Astrocyte of the spinal cord (primary cell): ENCODE measurements around the gene SNAP25.

Experiments used
- DNase-seq: peaks from one replicate; pipeline ENCODE4 v3.0.0; 2011; ENCODE audit warnings: low read depth, low spot score
- H3K4me3 ChIP-seq: 2 replicates; pipeline ENCODE4 v1.5.1; 2011; ENCODE audit warnings: low read depth, mild to moderate bottlenecking, low read length, moderate library complexity
- in situ Hi-C: cut with HindIII; loops from 2 replicates; pipeline ENCODE4 v1.10.0; 2017; ENCODE audit warnings: low sequenced_read_pairs
- TF ChIP-seq, protein P1 (sequence below): IDR thresholded peaks from 2 replicates; pipeline ENCODE4 v1.5.1; 2012; ENCODE audit warnings: low read depth, mild to moderate bottlenecking, low read length, inconsistent platforms

The SNAP25 gene

GRCh38 chr20:10218536-10219451 lies at the start of gene SNAP25:
SNAP25 (plus strand) TSS chr20:10218830; CDS start chr20:10275492, 56,662 bp downstream.
- TF ChIP-seq, protein P1, sequence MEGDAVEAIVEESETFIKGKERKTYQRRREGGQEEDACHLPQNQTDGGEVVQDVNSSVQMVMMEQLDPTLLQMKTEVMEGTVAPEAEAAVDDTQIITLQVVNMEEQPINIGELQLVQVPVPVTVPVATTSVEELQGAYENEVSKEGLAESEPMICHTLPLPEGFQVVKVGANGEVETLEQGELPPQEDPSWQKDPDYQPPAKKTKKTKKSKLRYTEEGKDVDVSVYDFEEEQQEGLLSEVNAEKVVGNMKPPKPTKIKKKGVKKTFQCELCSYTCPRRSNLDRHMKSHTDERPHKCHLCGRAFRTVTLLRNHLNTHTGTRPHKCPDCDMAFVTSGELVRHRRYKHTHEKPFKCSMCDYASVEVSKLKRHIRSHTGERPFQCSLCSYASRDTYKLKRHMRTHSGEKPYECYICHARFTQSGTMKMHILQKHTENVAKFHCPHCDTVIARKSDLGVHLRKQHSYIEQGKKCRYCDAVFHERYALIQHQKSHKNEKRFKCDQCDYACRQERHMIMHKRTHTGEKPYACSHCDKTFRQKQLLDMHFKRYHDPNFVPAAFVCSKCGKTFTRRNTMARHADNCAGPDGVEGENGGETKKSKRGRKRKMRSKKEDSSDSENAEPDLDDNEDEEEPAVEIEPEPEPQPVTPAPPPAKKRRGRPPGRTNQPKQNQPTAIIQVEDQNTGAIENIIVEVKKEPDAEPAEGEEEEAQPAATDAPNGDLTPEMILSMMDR = no peak
- DNase-seq = peak; percentile 91
- in situ Hi-C loops = no loop called here

GRCh38 chr20:10169752-10170151 lies 48.9 kb upstream of the SNAP25 start:
- no peak for DNase-seq
- no peak overlapping the region for H3K4me3 ChIP-seq
- TF ChIP-seq, protein P1 = no peak
- in situ Hi-C loops = no loop called here

More at GRCh38 chr20:10218536-10219451, at the start of gene SNAP25:
- H3K4me3 ChIP-seq = peak within 1 kb of the TSS; percentile 73

- no peak overlapping the region for H3K4me3 ChIP-seq
- in situ Hi-C loops = no loop called here
- TF ChIP-seq, protein P1 = no peak
- no peak for DNase-seq
Measured at GRCh38 chr20:10170261-10170660, 48.4 kb upstream of the SNAP25 start.

DNA sequence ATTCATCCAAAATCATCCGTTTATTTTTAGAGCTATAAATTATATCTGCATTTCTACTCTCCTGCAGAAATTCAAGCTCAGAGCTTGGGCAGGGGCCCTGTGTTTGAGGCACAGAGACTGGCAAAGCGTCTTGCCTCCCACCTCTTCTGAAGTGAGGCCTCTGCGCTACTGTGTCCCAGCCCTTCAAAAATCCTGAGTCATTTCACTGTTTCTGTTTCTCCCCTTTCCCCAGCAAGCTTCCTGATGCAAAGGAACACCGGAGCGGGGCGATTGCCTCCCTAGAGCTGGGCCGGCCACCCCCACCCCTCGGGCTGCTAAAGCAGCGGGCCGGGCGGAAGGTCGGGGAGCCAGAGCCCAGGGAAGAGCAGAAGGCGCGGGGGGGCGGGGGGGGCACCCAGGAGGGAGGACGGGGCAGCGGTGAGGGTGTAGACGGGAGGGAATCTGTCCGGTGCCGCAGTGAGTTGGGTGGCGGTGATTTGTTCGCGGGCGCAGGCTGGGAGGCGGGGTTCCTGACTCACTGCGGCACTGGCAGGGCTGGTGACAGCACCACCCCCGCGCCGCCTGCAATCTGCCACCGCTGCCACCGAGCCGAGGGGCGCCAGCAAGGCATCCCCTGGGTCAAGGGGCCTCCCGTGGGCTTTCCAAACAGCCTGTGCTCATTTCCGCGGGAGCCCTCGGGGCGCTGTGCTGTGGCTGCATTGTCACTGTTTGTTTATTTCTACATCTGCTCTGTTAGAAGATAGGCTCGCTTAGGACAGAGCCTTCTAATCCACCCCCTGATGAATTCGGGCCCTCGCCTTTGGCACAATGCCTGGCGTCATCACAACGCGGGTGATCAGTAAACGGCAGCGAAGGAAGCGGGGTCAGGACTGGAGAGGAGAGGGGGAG lies 46.5 kb upstream of the SNAP25 start:
- in situ Hi-C loops = no loop called here
- TF ChIP-seq, protein P1 = no peak
- peak; percentile 46 for DNase-seq
- peak overlapping the region; percentile 39 for H3K4me3 ChIP-seq

GRCh38 chr20:10172998-10173655 lies 45.5 kb upstream of the SNAP25 start:
- no peak for DNase-seq
- in situ Hi-C loops = no loop called here
- TF ChIP-seq, protein P1 = no peak
- no peak overlapping the region for H3K4me3 ChIP-seq

GRCh38 chr20:10174400-10174799 lies 44.2 kb upstream of the SNAP25 start:
- no peak overlapping the region for H3K4me3 ChIP-seq
- TF ChIP-seq, protein P1 = no peak
- in situ Hi-C loops = no loop called here
- no peak for DNase-seq
